H1 (cell line): Measurements from ENCODE around the gene LENG9. TPM values are rescaled to one million over a fixed set of nuclear protein-coding genes. Genes with fewer than 3 reads are reported as not detected.

Experiments
- CTCF ChIA-PET: fragments of 300-600 bp; sonication (Branson Sonifier 250); formaldehyde crosslinking; loops from one replicate; lab custom pipeline; 2021; ENCODE audit not compliant: partially characterized antibody; lab: Charles Lee
- POLR2A ChIA-PET: fragments of 300-600 bp; sonication (Branson Sonifier 250); formaldehyde crosslinking; loops from one replicate; lab custom pipeline; 2021; ENCODE audit warnings: inconsistent platforms; ENCODE audit not compliant: partially characterized antibody; lab: Charles Lee
- DNase-seq, 2 experiments: peaks; one replicate each; pipeline versions ENCODE4 v3.0.0 to v3.0.0-alpha.2; 2010 to 2022; ENCODE audit warnings: low spot score in 2 of 2, low read depth in 1 of 2, mixed read lengths in 1 of 2
- FAIRE-seq: peaks from 2 replicates; lab custom pipeline; 2011; peaks lifted over from hg19 to GRCh38; lab: Jason Lieb, UNC
- H2AFZ ChIP-seq: 2 replicates; pipeline ENCODE4 v1.8.1; 2012; ENCODE audit warnings: low read length, inconsistent platforms
- H2AK5ac ChIP-seq: 2 replicates; pipeline ENCODE4 v1.6.1; 2013; ENCODE audit warnings: low read depth, low read length
- H2BK120ac ChIP-seq: replicated peaks from 2 replicates; pipeline ENCODE3; 2013; ENCODE audit warnings: low read depth, low read length, inconsistent platforms
- H2BK12ac ChIP-seq: 2 replicates; pipeline ENCODE4 v1.6.1; 2013; ENCODE audit warnings: low read depth, low read length
- H2BK15ac ChIP-seq: 2 replicates; pipeline ENCODE4 v1.6.1; 2013; ENCODE audit warnings: low read length
- H2BK20ac ChIP-seq: 2 replicates; pipeline ENCODE4 v1.6.1; 2013; ENCODE audit warnings: low read length
- H2BK5ac ChIP-seq: 2 replicates; pipeline ENCODE4 v1.6.1; 2013; ENCODE audit warnings: low read depth, low read length
- H3K14ac ChIP-seq: 2 replicates; pipeline ENCODE4 v1.6.1; 2013; ENCODE audit warnings: inconsistent platforms; ENCODE audit not compliant: insufficient read length
- H3K18ac ChIP-seq: 2 replicates; pipeline ENCODE4 v1.6.1; 2013; ENCODE audit warnings: low read length; ENCODE audit errors: extremely low read depth
- H3K23ac ChIP-seq: 2 replicates; pipeline ENCODE4 v1.6.1; 2013; ENCODE audit warnings: inconsistent platforms; ENCODE audit not compliant: insufficient read length
- H3K23me2 ChIP-seq: 2 replicates; pipeline ENCODE4 v1.6.1; 2013; ENCODE audit warnings: low read depth, low read length
- H3K27ac ChIP-seq: 2 replicates; pipeline ENCODE4 v1.6.1; 2011; ENCODE audit warnings: low read depth, low read length, inconsistent platforms
- H3K27me3 ChIP-seq, 4 experiments: replicated peaks in 1 of 4; 1 replicate in 1 of 4; 2 replicates in 3 of 4; pipeline versions ENCODE4 v1.6.1 to v1.8.1; 2011 to 2013; ENCODE audit warnings: low read length in 3 of 4, mild to moderate bottlenecking in 3 of 4, inconsistent platforms in 2 of 4, mixed read lengths in 2 of 4, moderate library complexity in 1 of 4; ENCODE audit not compliant: control insufficient read depth in 3 of 4, insufficient read depth in 3 of 4; ENCODE audit errors: extremely low read depth in 1 of 4
- H3K36me3 ChIP-seq, 4 experiments: 2 replicates each; pipeline versions ENCODE4 v1.6.1 to v1.8.1; 2011 to 2013; ENCODE audit warnings: mild to moderate bottlenecking in 4 of 4, low read length in 3 of 4, moderate library complexity in 2 of 4, control low read depth in 1 of 4, inconsistent platforms in 1 of 4; ENCODE audit not compliant: insufficient read depth in 4 of 4, control insufficient read depth in 2 of 4
- H3K4ac ChIP-seq: replicated peaks from 2 replicates; pipeline ENCODE3; 2013; ENCODE audit warnings: low read length, low read depth, mixed read lengths, inconsistent platforms; ENCODE audit not compliant: insufficient read length
- H3K4me1 ChIP-seq, 4 experiments: replicated peaks in 1 of 4; 1 replicate in 1 of 4; 2 replicates in 3 of 4; pipeline versions ENCODE4 v1.6.1 to v1.8.1; 2011 to 2013; ENCODE audit warnings: low read length in 3 of 4, inconsistent platforms in 2 of 4, mixed read lengths in 1 of 4; ENCODE audit not compliant: insufficient read depth in 4 of 4, control insufficient read depth in 3 of 4
- H3K4me2 ChIP-seq, 2 experiments: 2 replicates each; pipeline versions ENCODE4 v1.6.1 to v1.8.1; 2011 to 2013; ENCODE audit warnings: low read depth in 2 of 2, low read length in 2 of 2, control low read depth in 1 of 2, inconsistent platforms in 1 of 2, mild to moderate bottlenecking in 1 of 2; ENCODE audit not compliant: insufficient read depth in 1 of 2
- H3K4me3 ChIP-seq, 4 experiments: fragments of 200-600, 300-600 bp in 1 of 4; sonication (generic), shearing (Covaris generic), sonication (Bioruptor Twin) in 1 of 4; 2 replicates each; pipeline versions ENCODE4 v1.5.1 to v1.8.1; 2011 to 2016; ENCODE audit warnings: low read length in 4 of 4, low read depth in 3 of 4, control low read depth in 2 of 4, inconsistent platforms in 2 of 4, mild to moderate bottlenecking in 2 of 4, mixed read lengths in 1 of 4, moderate library complexity in 1 of 4; ENCODE audit not compliant: insufficient read depth in 2 of 4; ENCODE audit errors: extremely low read depth in 1 of 4
- H3K56ac ChIP-seq: replicated peaks from 2 replicates; pipeline ENCODE3; 2013; ENCODE audit warnings: low read depth, mild to moderate bottlenecking, mixed read lengths, low read length, inconsistent platforms; ENCODE audit not compliant: insufficient read length
- H3K79me1 ChIP-seq: 2 replicates; pipeline ENCODE4 v1.6.1; 2013; ENCODE audit warnings: low read depth, low read length, control low read depth
- H3K79me2 ChIP-seq, 2 experiments: 2 replicates each; pipeline versions ENCODE4 v1.6.1 to v1.8.1; 2012 to 2013; ENCODE audit warnings: low read length in 2 of 2, mild to moderate bottlenecking in 2 of 2, inconsistent platforms in 1 of 2; ENCODE audit not compliant: insufficient read depth in 2 of 2, control insufficient read depth in 1 of 2
- H3K9ac ChIP-seq, 4 experiments: replicated peaks in 1 of 4; 1 replicate in 1 of 4; 2 replicates in 3 of 4; pipeline versions ENCODE4 v1.6.1 to v1.8.1; 2011 to 2013; ENCODE audit warnings: low read depth in 3 of 4, low read length in 3 of 4, control low read depth in 2 of 4, mild to moderate bottlenecking in 2 of 4, moderate library complexity in 2 of 4, inconsistent platforms in 1 of 4; ENCODE audit errors: extremely low read depth in 1 of 4
- H3K9me3 ChIP-seq, 2 experiments: 2 replicates each; pipeline versions ENCODE4 v1.6.1 to v1.8.1; 2012 to 2013; ENCODE audit warnings: mild to moderate bottlenecking in 2 of 2, moderate library complexity in 2 of 2, control low read depth in 1 of 2, inconsistent platforms in 1 of 2, low read depth in 1 of 2, low read length in 1 of 2, mixed read lengths in 1 of 2; ENCODE audit not compliant: insufficient read depth in 2 of 2
- H4K20me1 ChIP-seq, 2 experiments: replicated peaks in 1 of 2; 2 replicates each; pipeline versions ENCODE3 to v1.8.1; 2011 to 2013; ENCODE audit warnings: inconsistent platforms in 2 of 2, low read length in 2 of 2, mild to moderate bottlenecking in 1 of 2; ENCODE audit not compliant: insufficient read depth in 2 of 2, control insufficient read depth in 1 of 2
- H4K5ac ChIP-seq: 2 replicates; pipeline ENCODE4 v1.6.1; 2013; ENCODE audit warnings: low read length, low read depth, mixed read lengths, inconsistent platforms; ENCODE audit not compliant: insufficient read length
- H4K8ac ChIP-seq: 2 replicates; pipeline ENCODE4 v1.8.0; 2013; ENCODE audit warnings: mild to moderate bottlenecking, moderate library complexity, low read length, inconsistent platforms; ENCODE audit not compliant: insufficient read depth; ENCODE audit errors: extremely low read depth
- H4K91ac ChIP-seq: replicated peaks from 2 replicates; pipeline ENCODE3; 2013; ENCODE audit warnings: low read length, mixed read lengths, inconsistent platforms; ENCODE audit not compliant: insufficient read length
- RNF2 ChIP-seq: fragments of 200-900, 300-1000 bp; sonication (generic); IDR thresholded peaks from 2 replicates; pipeline ENCODE4 v1.7.1; 2016; ENCODE audit warnings: borderline replicate concordance, low read depth, mild to moderate bottlenecking, antibody characterized with exemption, low read length; ENCODE audit not compliant: poor library complexity, severe bottlenecking; ENCODE audit errors: missing control alignments
- SIN3A ChIP-seq, 2 experiments: IDR thresholded peaks in 1 of 2; conservative IDR thresholded peaks in 1 of 2; 2 replicates each; pipeline ENCODE4 v1.6.1; 2011 to 2012; ENCODE audit warnings: low read length in 2 of 2, improper control_type of control experiment in 1 of 2, low read depth in 1 of 2, mild to moderate bottlenecking in 1 of 2
- TEAD4 ChIP-seq: IDR thresholded peaks from 2 replicates; pipeline ENCODE4 v1.6.1; 2012; ENCODE audit warnings: low read depth, low read length, inconsistent platforms, mixed read lengths
- WGBS, 2 experiments: shearing (Covaris generic) in 1 of 2; methylation state at CpG; one replicate each; pipeline versions ENCODE4 v1.1.6 to v1.1.7; 2013 to 2015; ENCODE audit warnings: low lambda C conversion rate in 2 of 2, mixed read lengths in 2 of 2, inconsistent platforms in 1 of 2, low coverage in 1 of 2, missing lambda C conversion rate in 1 of 2; ENCODE audit not compliant: insufficient replicate concordance in 2 of 2, insufficient coverage in 1 of 2, insufficient read length in 1 of 2; ENCODE audit errors: extremely low coverage in 1 of 2, missing lambda C conversion rate in 1 of 2; 5-methylcytosine and 5-hydroxymethylcytosine counted together
- polyA plus RNA-seq, 7 experiments: library from polyadenylated mRNA; depleted of rRNA in 3 of 7; stranded (reverse) in 5 of 7; unstranded in 2 of 7; fragments of >200 nt in 5 of 7; fragments of 200-250 nt in 2 of 7; gene quantifications; 1 replicate in 5 of 7; 2 replicates in 1 of 7; 4 replicates in 1 of 7; pipeline versions ENCODE4 v1.2.1 to v1.2.3, GENCODE V29; 2011 to 2013; ENCODE audit warnings: missing spikeins in 2 of 7, mixed read lengths in 2 of 7
- total RNA-seq: library from RNA; stranded (reverse); fragmentation: NEBNext Ultra II Directional; extraction: Animal tissue kit (Norgen Biotek cat#: 25700); gene quantifications from 2 replicates; pipeline ENCODE4 v1.2.1, GENCODE V29; 2021

The LENG9 gene
- total and polyA plus RNA-seq, 2 of the 8 experiments (the other 6 are each of a cell fraction or from before 2014, with no cell fraction given): 1.6 to 3.9 TPM

DNA sequence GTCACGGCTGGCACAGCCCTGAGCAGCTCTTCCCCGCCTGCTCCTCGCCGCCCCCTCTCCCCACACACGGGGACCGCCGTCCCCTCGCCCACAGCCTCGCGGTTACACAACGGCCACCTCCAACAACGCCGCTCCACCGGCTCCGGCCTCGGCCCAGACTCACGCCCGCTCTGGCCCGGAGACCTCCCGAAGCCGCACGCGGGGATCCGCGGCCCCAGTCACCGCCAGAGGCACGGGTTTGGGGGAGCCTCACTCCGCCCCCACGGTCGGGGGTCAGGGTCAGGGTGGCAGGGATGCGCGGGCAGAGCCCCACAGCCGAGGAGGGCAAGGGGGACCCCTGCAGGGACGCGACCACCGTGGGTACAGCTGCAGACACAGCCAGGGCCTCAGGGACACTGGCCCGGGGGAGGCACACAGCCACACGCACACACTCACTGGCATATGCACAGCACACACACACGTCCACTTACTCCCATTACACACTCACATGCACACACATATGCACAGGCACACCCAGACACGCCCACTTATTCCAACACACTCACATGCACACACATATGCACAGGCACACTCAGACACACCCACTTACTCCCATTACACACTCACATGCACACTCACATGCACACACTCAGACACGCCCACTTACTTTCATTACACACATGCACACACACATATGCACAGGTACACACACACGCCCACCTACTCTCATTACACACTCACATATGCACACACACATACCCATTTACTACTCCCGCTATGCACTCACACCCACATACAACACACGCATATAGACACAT, 46.7 kb downstream of the LENG9 start:
- Histone ChIP-seq H2AFZ (no peak overlapping the region), H2BK120ac (peak overlapping the region; percentile 13), H3K79me2 (peaks cover 7 to 8% of the 10 kb centered on the region in 2 experiments; a peak in 2 of 4 replicates), H4K5ac (no peak overlapping the region), H2BK20ac (peak overlapping the region; percentile 91), H2AK5ac (peak overlapping the region; percentile 100), H4K20me1 (peaks cover 0 to 7% of the 10 kb centered on the region in 2 experiments), H2BK5ac (peak overlapping the region; percentile 90; the same call in 1 of the 2 replicates), H3K27me3 (peaks cover 6 to 25% (median 21%) of the 10 kb centered on the region in 4 experiments), H3K18ac (peak overlapping the region; percentile 43; the same call in 1 of the 2 replicates), H3K79me1 (peaks cover 16% of the 10 kb centered on the region), H2BK15ac (peak overlapping the region; percentile 97), H3K56ac (peak overlapping the region; percentile 55), H3K27ac (no peak overlapping the region), H4K8ac (no peak overlapping the region; the same call in 1 of the 2 replicates), H3K9ac (peak overlapping the region in 2 of 4 experiments; percentile 30 to 46; a peak in 2 of 7 replicates), H3K9me3 (peaks cover 0 to 6% of the 10 kb centered on the region in 2 experiments; a peak in 1 of 4 replicates), H3K23ac (no peak overlapping the region), H3K4me3 (peak overlapping the region; percentile 52 to 98 (median 76); a peak in 6 of 8 replicates), H3K36me3 (peaks cover 0 to 11% (median 0%) of the 10 kb centered on the region in 4 experiments; a peak in 4 of 8 replicates), H3K14ac (no peak overlapping the region), H3K4ac (peak overlapping the region; percentile 63), H2BK12ac (peak overlapping the region; percentile 97; the same call in 1 of the 2 replicates), H3K23me2 (peaks cover 27% of the 10 kb centered on the region)
- 57 to 100% methylated on average over 1 to 19 of the region's 44 CpGs for WGBS, 2 experiments
- POLR2A ChIA-PET: interaction anchor here (1.0 to 2.4 kb wide), 12 partner anchors 9 to 244 kb away, joined by 3 to 13 read pairs (median 5); partner anchors contain the start of genes LENG9, RPS9 and TMC4
- DNase-seq: no peak
- CTCF ChIA-PET: interaction anchor here (1.0 to 2.7 kb wide), 11 partner anchors 11 to 51 kb away, joined by 3 to 39 read pairs (median 9); partner anchors contain the start of gene LENG8
- TF ChIP-seq TEAD4 (no peak), SIN3A (conservative IDR thresholded peaks at IDR 0.05 in 1 of 2, IDR thresholded peaks at IDR 0.05 in 1 of 2; ENCODE audit: low read depth in 1 of 2, low read length in 2 of 2) (0 out of 4 replicates have a peak, but pooled peaks of 1 of the 2 experiments have one; percentile 17), RNF2 (no peak)
- TF ChIP-seq, all 59 proteins: peak for 1
- Histone ChIP-seq H3K4me2 (peak overlapping the region; percentile 83 to 92), H3K4me1 (peaks cover 15 to 44% (median 33%) of the 10 kb centered on the region in 4 experiments), H4K91ac (peak overlapping the region; percentile 14)
- no peak for FAIRE-seq
